Measurements from ENCODE around the gene LCN10.

The LCN10 gene

GRCh38 chr9:136740069-136740468 is 2.7 kb downstream of the LCN10 start:
- Histone ChIP-seq H3K9me3 (ENCODE audit: insufficient read depth, low read length, severe bottlenecking) (no peaks in the 10 kb centered on the region), H3K27ac (ENCODE audit: low read length) (no peak overlapping the region), H3K4me3 (ENCODE audit: low read depth in 1 of 2, low read length in 2 of 2) (no peak overlapping the region), H3K4me1 (ENCODE audit: insufficient read depth, low read length) (peaks cover 4% of the 10 kb centered on the region; the same call in 1 of the 2 replicates), H3K27me3 (ENCODE audit: insufficient read depth, low read length, poor library complexity) (peaks cover 7% of the 10 kb centered on the region), H3K9ac (ENCODE audit: low read depth, low read length) (no peak overlapping the region), H2AFZ (ENCODE audit: low read depth, low read length) (no peak overlapping the region), H4K20me1 (ENCODE audit: insufficient read depth, low read length) (no peaks in the 10 kb centered on the region; the same call in 1 of the 2 replicates), H3K4me2 (ENCODE audit: insufficient read depth, low read length) (no peak overlapping the region), H3K36me3 (ENCODE audit: insufficient read depth, low read length) (no peaks in the 10 kb centered on the region), H3K79me2 (ENCODE audit: insufficient read depth, low read length) (no peaks in the 10 kb centered on the region)
- no peak for TF ChIP-seq CTCF (IDR thresholded peaks at IDR 0.05; ENCODE audit: borderline replicate concordance, extremely low read depth, low read length, poor library complexity, severe bottlenecking)
- TF ChIP-seq EZH2 (IDR thresholded peaks at IDR 0.05; ENCODE audit: borderline replicate concordance, low read depth, low read length, severe bottlenecking) = no peak
- DNase-seq (no peak), ATAC-seq (ENCODE audit: insufficient read depth, low read depth) (no peak)

- Histone ChIP-seq H3K4me1 (ENCODE audit: insufficient read depth, low read length) (peaks cover 4% of the 10 kb centered on the region; the same call in 1 of the 2 replicates), H3K9ac (ENCODE audit: low read depth, low read length) (no peak overlapping the region), H3K4me2 (ENCODE audit: insufficient read depth, low read length) (no peak overlapping the region), H3K79me2 (ENCODE audit: insufficient read depth, low read length) (no peaks in the 10 kb centered on the region), H4K20me1 (ENCODE audit: insufficient read depth, low read length) (no peaks in the 10 kb centered on the region; the same call in 1 of the 2 replicates), H3K27me3 (ENCODE audit: insufficient read depth, low read length, poor library complexity) (peaks cover 7% of the 10 kb centered on the region), H2AFZ (ENCODE audit: low read depth, low read length) (no peak overlapping the region), H3K4me3 (ENCODE audit: low read depth in 1 of 2, low read length in 2 of 2) (no peak overlapping the region), H3K9me3 (ENCODE audit: insufficient read depth, low read length, severe bottlenecking) (no peaks in the 10 kb centered on the region), H3K36me3 (ENCODE audit: insufficient read depth, low read length) (no peaks in the 10 kb centered on the region), H3K27ac (ENCODE audit: low read length) (no peak overlapping the region)
- DNase-seq (no peak), ATAC-seq (ENCODE audit: insufficient read depth, low read depth) (no peak)
- TF ChIP-seq EZH2 (IDR thresholded peaks at IDR 0.05; ENCODE audit: borderline replicate concordance, low read depth, low read length, severe bottlenecking) (no peak), CTCF (IDR thresholded peaks at IDR 0.05; ENCODE audit: borderline replicate concordance, extremely low read depth, low read length, poor library complexity, severe bottlenecking) (no peak)
Observed at GRCh38 chr9:136739509-136739908, 3.2 kb downstream of the LCN10 start.

- H3K9ac ChIP-seq (ENCODE audit: low read depth, low read length) = no peak overlapping the region
- no peak for ATAC-seq (ENCODE audit: insufficient read depth, low read depth)
- no peak overlapping the region for H3K27ac ChIP-seq (ENCODE audit: low read length)
- no peaks in the 10 kb centered on the region for H3K79me2 ChIP-seq (ENCODE audit: insufficient read depth, low read length)
- H3K36me3 ChIP-seq (ENCODE audit: insufficient read depth, low read length) = no peaks in the 10 kb centered on the region
- no peak for TF ChIP-seq EZH2 (IDR thresholded peaks at IDR 0.05; ENCODE audit: borderline replicate concordance, low read depth, low read length, severe bottlenecking)
- no peak for TF ChIP-seq CTCF (IDR thresholded peaks at IDR 0.05; ENCODE audit: borderline replicate concordance, extremely low read depth, low read length, poor library complexity, severe bottlenecking)
- no peak overlapping the region for H3K4me2 ChIP-seq (ENCODE audit: insufficient read depth, low read length)
- no peaks in the 10 kb centered on the region; the same call in 1 of the 2 replicates for H4K20me1 ChIP-seq (ENCODE audit: insufficient read depth, low read length)
- no peak for DNase-seq
- no peak overlapping the region for H2AFZ ChIP-seq (ENCODE audit: low read depth, low read length)
- H3K27me3 ChIP-seq (ENCODE audit: insufficient read depth, low read length, poor library complexity) = peaks cover 7% of the 10 kb centered on the region
- peaks cover 4% of the 10 kb centered on the region; the same call in 1 of the 2 replicates for H3K4me1 ChIP-seq (ENCODE audit: insufficient read depth, low read length)
- no peaks in the 10 kb centered on the region for H3K9me3 ChIP-seq (ENCODE audit: insufficient read depth, low read length, severe bottlenecking)
- no peak overlapping the region for H3K4me3 ChIP-seq (ENCODE audit: low read depth in 1 of 2, low read length in 2 of 2)
Observed at GRCh38 chr9:136738960-136739359, 3.8 kb downstream of the LCN10 start.

Measured in DND-41 (cell line).